Effector memory CD8-positive, alpha-beta T cell (primary cell): Measurements from ENCODE around the gene SND1.

ENCODE experiments used
- ATAC-seq: fragments of 150-1000 bp; cut with Tn5 transposase; replicated peaks from 2 replicates; pipeline ENCODE4 v1.10.0; 2021; ENCODE audit warnings: mild to moderate bottlenecking, moderate library complexity
- DNase-seq, 3 experiments: peaks; one replicate each; pipeline ENCODE4 v3.0.0; 2021
- H3K27ac Mint-ChIP-seq, 2 donors: one replicate each; pipeline ENCODE4 v1.8.0; 2022; ENCODE audit warnings: mild to moderate bottlenecking in 2 of 2, mixed read lengths in 2 of 2, moderate library complexity in 2 of 2
- H3K27me3 Mint-ChIP-seq, 2 donors: one replicate each; pipeline ENCODE4 v1.8.0; 2022; ENCODE audit warnings: mixed read lengths in 2 of 2
- H3K36me3 Mint-ChIP-seq: one replicate; pipeline ENCODE4 v1.8.0; 2022; ENCODE audit warnings: mild to moderate bottlenecking, moderate library complexity, mixed read lengths; ENCODE audit not compliant: insufficient read depth
- H3K4me1 Mint-ChIP-seq, 2 donors: one replicate each; pipeline ENCODE4 v1.8.0; 2022; ENCODE audit warnings: low read depth in 2 of 2, mixed read lengths in 2 of 2
- H3K4me3 Mint-ChIP-seq, 2 donors: one replicate each; pipeline ENCODE4 v1.8.0; 2022; ENCODE audit warnings: mild to moderate bottlenecking in 2 of 2, mixed read lengths in 2 of 2, moderate library complexity in 2 of 2
- H3K9me3 Mint-ChIP-seq, 2 donors: one replicate each; pipeline ENCODE4 v1.8.0; 2022; ENCODE audit warnings: mixed read lengths in 2 of 2

The SND1 gene

GRCh38 chr7:127912901-127913300 is 260.9 kb downstream of the SND1 start:
- H3K9me3 Mint-ChIP-seq: no peaks in the 10 kb centered on the region
- no peaks in the 10 kb centered on the region for H3K27me3 Mint-ChIP-seq
- no peak overlapping the region for H3K27ac Mint-ChIP-seq
- H3K4me1 Mint-ChIP-seq: peaks cover 7 to 14% of the 10 kb centered on the region in 2 donors
- ATAC-seq (no peak), DNase-seq (no peak)
- no peak overlapping the region for H3K4me3 Mint-ChIP-seq
- H3K36me3 Mint-ChIP-seq: peaks cover 9% of the 10 kb centered on the region

GRCh38 chr7:127913686-127914085 is 261.7 kb downstream of the SND1 start:
- no peak for ATAC-seq
- Mint-ChIP-seq H3K36me3 (peaks cover 9% of the 10 kb centered on the region), H3K4me3 (no peak overlapping the region), H3K4me1 (peaks cover 3 to 13% of the 10 kb centered on the region in 2 donors), H3K9me3 (no peaks in the 10 kb centered on the region), H3K27ac (no peak overlapping the region), H3K27me3 (no peaks in the 10 kb centered on the region)
- no peak for DNase-seq

DNA sequence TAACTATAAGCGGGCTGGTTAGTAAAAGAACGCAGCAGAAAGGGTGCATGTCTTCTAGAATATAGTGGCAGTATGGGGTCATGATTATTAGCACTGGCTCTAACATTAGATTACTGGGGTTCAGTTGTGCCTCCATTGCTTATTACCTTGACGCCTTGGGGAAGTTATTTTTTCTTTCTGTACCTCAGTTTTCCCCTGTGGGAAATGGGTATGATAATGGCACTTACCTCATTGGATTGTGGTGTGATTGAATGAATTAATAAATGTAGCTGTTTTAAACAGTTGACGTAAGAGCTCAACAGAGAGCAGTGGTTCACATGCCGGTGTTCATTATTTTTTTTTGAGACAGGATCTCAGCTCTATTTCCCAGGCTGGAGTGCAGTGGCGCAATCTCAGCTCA is 262.7 kb downstream of the SND1 start:
- ATAC-seq: no peak
- H3K27ac Mint-ChIP-seq: no peak overlapping the region
- no peaks in the 10 kb centered on the region for H3K27me3 Mint-ChIP-seq
- H3K4me1 Mint-ChIP-seq: peaks cover 0 to 9% of the 10 kb centered on the region in 2 donors
- no peak overlapping the region for H3K4me3 Mint-ChIP-seq
- peaks cover 5% of the 10 kb centered on the region for H3K36me3 Mint-ChIP-seq
- no peaks in the 10 kb centered on the region for H3K9me3 Mint-ChIP-seq
- DNase-seq: no peak

- Mint-ChIP-seq H3K4me3 (no peak overlapping the region), H3K9me3 (no peaks in the 10 kb centered on the region), H3K27ac (no peak overlapping the region), H3K27me3 (no peaks in the 10 kb centered on the region), H3K36me3 (no peaks in the 10 kb centered on the region), H3K4me1 (no peaks in the 10 kb centered on the region)
- no peak for ATAC-seq
- DNase-seq: no peak
These were observed 264.7 kb downstream of the SND1 start for GRCh38 chr7:127916735-127917134.

GRCh38 chr7:127918130-127918529 is 266.1 kb downstream of the SND1 start:
- ATAC-seq: no peak
- H3K4me1 Mint-ChIP-seq: peaks cover under 1 to 6% of the 10 kb centered on the region in 2 donors
- H3K36me3 Mint-ChIP-seq: no peaks in the 10 kb centered on the region
- no peaks in the 10 kb centered on the region for H3K27me3 Mint-ChIP-seq
- H3K4me3 Mint-ChIP-seq: no peak overlapping the region
- no peaks in the 10 kb centered on the region for H3K9me3 Mint-ChIP-seq
- H3K27ac Mint-ChIP-seq: no peak overlapping the region
- DNase-seq: no peak

DNA sequence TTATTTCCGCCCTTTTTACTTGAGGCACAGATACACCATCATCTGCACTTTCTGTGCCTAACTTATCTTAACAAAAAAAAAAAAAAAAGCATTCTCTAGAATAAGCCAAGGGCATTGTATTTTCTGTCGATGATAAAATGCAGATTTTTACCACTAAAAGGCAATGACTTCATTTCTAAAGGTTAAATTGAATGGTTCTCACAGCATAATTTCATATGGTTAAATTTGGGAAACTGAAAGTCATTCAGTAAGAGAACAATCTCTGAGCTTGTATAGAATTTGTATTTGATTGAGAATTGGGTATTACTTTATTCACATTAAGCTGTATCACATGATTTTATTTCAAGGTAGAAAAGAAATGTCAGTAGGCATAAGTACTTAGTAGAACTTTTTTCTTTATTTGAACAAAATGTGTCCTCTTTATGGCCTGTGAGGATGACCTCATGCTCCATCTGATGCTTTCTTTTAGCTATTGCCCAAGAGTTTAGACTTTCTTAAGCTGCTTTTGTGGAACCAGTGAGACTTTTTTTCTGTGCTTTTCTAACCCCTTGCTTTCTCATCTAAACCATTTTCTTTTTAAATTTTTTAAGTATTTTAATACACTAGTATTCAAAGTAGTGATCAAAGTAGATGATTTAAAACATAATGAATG is 268.9 kb downstream of the SND1 start:
- H3K36me3 Mint-ChIP-seq: no peaks in the 10 kb centered on the region
- H3K4me1 Mint-ChIP-seq: peaks cover 10 to 14% of the 10 kb centered on the region in 2 donors
- H3K9me3 Mint-ChIP-seq: no peaks in the 10 kb centered on the region
- DNase-seq (no peak), ATAC-seq (no peak)
- H3K27ac Mint-ChIP-seq: no peak overlapping the region
- H3K27me3 Mint-ChIP-seq: no peaks in the 10 kb centered on the region
- no peak overlapping the region for H3K4me3 Mint-ChIP-seq

- DNase-seq (no peak), ATAC-seq (no peak)
- H3K4me1 Mint-ChIP-seq: peaks cover 13 to 18% of the 10 kb centered on the region in 2 donors
- H3K9me3 Mint-ChIP-seq: no peaks in the 10 kb centered on the region
- H3K36me3 Mint-ChIP-seq: no peaks in the 10 kb centered on the region
- H3K4me3 Mint-ChIP-seq: no peak overlapping the region
- no peaks in the 10 kb centered on the region for H3K27me3 Mint-ChIP-seq
- no peak overlapping the region for H3K27ac Mint-ChIP-seq
These were observed 270.7 kb downstream of the SND1 start for GRCh38 chr7:127922656-127923055.

- Mint-ChIP-seq H3K36me3 (peaks cover 11% of the 10 kb centered on the region), H3K27me3 (no peaks in the 10 kb centered on the region), H3K9me3 (no peaks in the 10 kb centered on the region), H3K27ac (no peak overlapping the region), H3K4me1 (peaks cover 13 to 18% of the 10 kb centered on the region in 2 donors), H3K4me3 (no peak overlapping the region)
- ATAC-seq: no peak
- DNase-seq: no peak
These were observed 272.9 kb downstream of the SND1 start for GRCh38 chr7:127924874-127925273.

GRCh38 chr7:127927348-127927696 is 275.3 kb downstream of the SND1 start:
- peaks cover 14 to 16% of the 10 kb centered on the region in 2 donors for H3K4me1 Mint-ChIP-seq
- no peak for ATAC-seq
- no peak for DNase-seq
- H3K27ac Mint-ChIP-seq: no peak overlapping the region
- no peak overlapping the region for H3K4me3 Mint-ChIP-seq
- H3K36me3 Mint-ChIP-seq: peaks cover 19% of the 10 kb centered on the region
- no peaks in the 10 kb centered on the region for H3K9me3 Mint-ChIP-seq
- H3K27me3 Mint-ChIP-seq: no peaks in the 10 kb centered on the region

- DNase-seq (no peak), ATAC-seq (no peak)
- Mint-ChIP-seq H3K4me1 (peaks cover 11 to 13% of the 10 kb centered on the region in 2 donors), H3K9me3 (no peaks in the 10 kb centered on the region), H3K27ac (no peak overlapping the region), H3K4me3 (no peak overlapping the region), H3K27me3 (no peaks in the 10 kb centered on the region), H3K36me3 (peaks cover 19% of the 10 kb centered on the region)
These were observed 276.2 kb downstream of the SND1 start for GRCh38 chr7:127928222-127928621.

DNA sequence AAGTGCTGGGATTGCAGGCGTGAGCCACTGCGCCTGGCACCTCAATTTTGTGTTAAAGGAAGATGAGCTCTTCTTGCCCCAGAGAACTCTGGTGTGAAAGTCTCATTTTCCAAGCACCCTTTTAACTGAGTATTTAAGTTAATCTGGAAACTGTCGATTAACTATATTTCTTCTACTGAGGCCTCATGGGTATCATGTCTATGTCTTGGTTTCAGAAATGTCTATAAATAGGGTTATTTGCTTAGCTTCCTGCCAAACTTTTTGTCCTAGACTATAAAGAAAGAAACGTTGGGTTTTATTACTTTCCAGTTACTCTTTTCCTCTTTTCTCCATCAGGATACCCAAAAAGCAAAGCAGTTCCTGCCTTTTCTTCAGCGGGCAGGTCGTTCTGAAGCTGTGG is 276.9 kb downstream of the SND1 start:
- Mint-ChIP-seq H3K4me1 (peaks cover 8% of the 10 kb centered on the region in 2 donors), H3K27me3 (no peaks in the 10 kb centered on the region), H3K36me3 (peaks cover 19% of the 10 kb centered on the region), H3K27ac (peak overlapping the region in 1 of 2 donors; percentile 5), H3K9me3 (no peaks in the 10 kb centered on the region), H3K4me3 (no peak overlapping the region)
- DNase-seq: no peak
- no peak for ATAC-seq

- peaks cover 6 to 17% of the 10 kb centered on the region in 2 donors for H3K4me1 Mint-ChIP-seq
- H3K36me3 Mint-ChIP-seq: peaks cover 23% of the 10 kb centered on the region
- no peak overlapping the region for H3K27ac Mint-ChIP-seq
These were observed 278.6 kb downstream of the SND1 start for GRCh38 chr7:127930341-127931328.

GRCh38 chr7:127932076-127932475 is 280.1 kb downstream of the SND1 start:
- no peak overlapping the region for H3K27ac Mint-ChIP-seq
- H3K36me3 Mint-ChIP-seq: peaks cover 23% of the 10 kb centered on the region
- H3K9me3 Mint-ChIP-seq: no peaks in the 10 kb centered on the region
- no peak overlapping the region for H3K4me3 Mint-ChIP-seq
- ATAC-seq: no peak
- no peak for DNase-seq
- peaks cover 3 to 13% of the 10 kb centered on the region in 2 donors for H3K4me1 Mint-ChIP-seq
- no peaks in the 10 kb centered on the region for H3K27me3 Mint-ChIP-seq

More at GRCh38 chr7:127930341-127931328, 278.6 kb downstream of the SND1 start:
- Mint-ChIP-seq H3K9me3 (no peaks in the 10 kb centered on the region), H3K4me3 (no peak overlapping the region), H3K27me3 (no peaks in the 10 kb centered on the region)
- DNase-seq: no peak
- no peak for ATAC-seq

DNA sequence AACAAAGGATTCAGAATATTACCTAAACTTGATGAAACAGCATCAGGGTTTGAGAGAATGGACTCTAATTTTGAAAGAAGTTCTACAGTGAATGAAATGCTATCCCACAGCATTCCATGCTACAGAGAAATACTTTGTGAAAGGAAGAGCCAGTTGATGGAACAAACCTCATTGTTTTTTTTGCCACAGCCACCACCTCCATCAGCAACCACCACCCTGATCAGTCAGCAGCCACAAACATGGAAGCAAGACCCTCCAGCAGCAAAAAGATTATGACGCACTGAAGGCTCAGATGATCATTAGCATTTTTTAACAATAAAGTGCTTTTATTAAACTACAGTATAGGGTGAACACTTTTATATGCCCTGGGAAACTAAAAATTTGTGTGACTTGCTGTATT is 280.5 kb downstream of the SND1 start:
- Mint-ChIP-seq H3K4me1 (peaks cover 3 to 13% of the 10 kb centered on the region in 2 donors), H3K36me3 (peaks cover 24% of the 10 kb centered on the region), H3K9me3 (no peaks in the 10 kb centered on the region), H3K27me3 (no peaks in the 10 kb centered on the region), H3K27ac (no peak overlapping the region), H3K4me3 (no peak overlapping the region)
- DNase-seq: no peak
- no peak for ATAC-seq
